PC-9 (cell line): ENCODE data around the gene CDC42BPG. TPM values are rescaled to one million over a fixed set of nuclear protein-coding genes. Genes with fewer than 3 reads are reported as not detected.

Experiments
- BruUV-seq: library from RNA; stranded (reverse); fragments of 400-500 nt; replicated peaks from 2 replicates; lab custom pipeline; 2021; lab: Mats Ljungman, UMichigan
- CTCF ChIA-PET: fragments of 300-600 bp; sonication (Branson Sonifier 250); formaldehyde crosslinking; loops from one replicate; lab custom pipeline; 2022; ENCODE audit warnings: antibody characterized with exemption; lab: Charles Lee
- POLR2A ChIA-PET: fragments of 300-600 bp; sonication (Branson Sonifier 250); formaldehyde crosslinking; loops from one replicate; lab custom pipeline; 2022; ENCODE audit warnings: antibody characterized with exemption; ENCODE audit not compliant: unreplicated experiment; lab: Charles Lee
- DNase-seq, 2 experiments: peaks; one replicate each; pipeline versions ENCODE4 v3.0.0 to v3.0.0-alpha.2; 2015 to 2022; ENCODE audit warnings: mixed read lengths in 1 of 2
- H2AFZ ChIP-seq: fragments of 200-600 bp; sonication (generic); 2 replicates; pipeline ENCODE4 v1.8.1; 2017; ENCODE audit warnings: antibody characterized with exemption
- H3F3A ChIP-seq: fragments of 200-600 bp; sonication (generic); 2 replicates; pipeline ENCODE4 v1.8.1; 2017; ENCODE audit warnings: antibody characterized with exemption, mild to moderate bottlenecking, low read depth; ENCODE audit not compliant: insufficient read depth
- H3K27ac ChIP-seq: fragments of 200-600 bp; sonication (generic); 2 replicates; pipeline ENCODE4 v1.6.1; 2016; ENCODE audit warnings: mixed run types
- H3K27me3 ChIP-seq: fragments of 200-600 bp; sonication (generic); 2 replicates; pipeline ENCODE4 v1.6.1; 2016; ENCODE audit warnings: low read depth, mixed run types; ENCODE audit not compliant: insufficient read depth
- H3K36me3 ChIP-seq: fragments of 200-600 bp; sonication (generic); 2 replicates; pipeline ENCODE4 v1.6.1; 2016; ENCODE audit warnings: low read depth, mixed run types
- H3K4me1 ChIP-seq: fragments of 200-600 bp; sonication (generic); replicated peaks from 2 replicates; pipeline ENCODE4 v1.6.1; 2016; ENCODE audit warnings: mixed run types; ENCODE audit not compliant: insufficient read depth
- H3K4me2 ChIP-seq: fragments of 200-600 bp; sonication (generic); 2 replicates; pipeline ENCODE4 v1.6.1; 2017; ENCODE audit warnings: mixed run types
- H3K4me3 ChIP-seq: fragments of 200-600 bp; sonication (generic); 2 replicates; pipeline ENCODE4 v1.6.1; 2016; ENCODE audit warnings: mixed run types
- H3K79me2 ChIP-seq: fragments of 200-600 bp; sonication (generic); 2 replicates; pipeline ENCODE4 v1.6.1; 2017; ENCODE audit warnings: low read depth, mixed run types
- H3K9me2 ChIP-seq: fragments of 200-600 bp; sonication (generic); 2 replicates; pipeline ENCODE4 v1.8.1; 2017; ENCODE audit warnings: mild to moderate bottlenecking; ENCODE audit not compliant: insufficient read depth
- H3K9me3 ChIP-seq: fragments of 200-600 bp; sonication (generic); 2 replicates; pipeline ENCODE4 v1.8.1; 2016; ENCODE audit warnings: low read depth; ENCODE audit not compliant: insufficient read depth
- H4K20me1 ChIP-seq: fragments of 200-600 bp; sonication (generic); 2 replicates; pipeline ENCODE4 v1.8.1; 2017; ENCODE audit not compliant: insufficient read depth
- CTCF ChIP-seq: fragments of 200-600 bp; sonication (generic); conservative IDR thresholded peaks from 2 replicates; pipeline ENCODE4 v1.6.1; 2017; ENCODE audit warnings: mixed run types, antibody characterized with exemption, mild to moderate bottlenecking, moderate library complexity
- EZH2 ChIP-seq: fragments of 200-600 bp; sonication (generic); IDR thresholded peaks from 2 replicates; pipeline ENCODE4 v1.8.0; 2017; ENCODE audit warnings: antibody characterized with exemption, low read depth
- intact Hi-C: fragments of 100-400 bp; cut with micrococcal nuclease; formaldehyde crosslinking; loops from one replicate; pipeline ENCODE4 v1.10.0; 2022; ENCODE audit not compliant: unreplicated experiment
- total RNA-seq: library from RNA; stranded (reverse); gene quantifications from 2 replicates; pipeline ENCODE4 v1.2.3, GENCODE V29; 2021

Gene CDC42BPG
- total RNA-seq, 1 experiment from 2014 or later, result 31.3 TPM

- BruUV-seq, result no TSS peak
- POLR2A ChIA-PET, result no interaction called here
- intact Hi-C loops, result loop anchor here (10.0 kb wide), 1 partner anchor 470 kb away; no protein-coding TSS in a partner anchor
These were observed 59.5 kb downstream of the CDC42BPG start for GRCh38 chr11:64784813-64785581.

GRCh38 chr11:64778473-64779298 lies 65.8 kb downstream of the CDC42BPG start, which contains the start of gene SF1:
TSS of gene SF1 (minus strand) at chr11:64778542. CDS start at chr11:64778392, 150 bp downstream.
- peaks cover 39% of the 10 kb centered on the region for H4K20me1 ChIP-seq
- BruUV-seq, result no TSS peak
- H2AFZ ChIP-seq, result peak within 1 kb of the TSS; percentile 83
- no peaks in the 10 kb centered on the region for H3K27me3 ChIP-seq
- H3K4me3 ChIP-seq, result peak within 1 kb of the TSS; percentile 98
- H3K27ac ChIP-seq, result peak within 1 kb of the TSS; percentile 86
- peaks cover 68% of the 10 kb centered on the region for H3F3A ChIP-seq
- intact Hi-C loops, result loop anchor here (1.0 to 10.0 kb wide), 5 partner anchors 32 to 420 kb away; partner anchors contain the start of genes ARL2, MEN1, RPS6KA4 and ZNHIT2
- peaks cover 39% of the 10 kb centered on the region for H3K79me2 ChIP-seq
- H3K4me2 ChIP-seq, result peak within 1 kb of the TSS; percentile 98
- H3K36me3 ChIP-seq, result peaks cover 41% of the 10 kb centered on the region
- H3K9me3 ChIP-seq, result no peaks in the 10 kb centered on the region
- CTCF ChIA-PET, result interaction anchor here (0.6 to 1.0 kb wide), 8 partner anchors 10 to 1612 kb away, joined by 3 to 15 read pairs (median 3); partner anchors contain the start of genes CDC42BPG and PPP2R5B
- POLR2A ChIA-PET, result interaction anchor here (0.5 to 1.4 kb wide), 27 partner anchors 16 to 1112 kb away, joined by 3 to 19 read pairs (median 6); partner anchors contain the start of genes CCDC85B, CFL1, MAP4K2 and NEAT1
- H3K9me2 ChIP-seq, result no peaks in the 10 kb centered on the region
- TF ChIP-seq CTCF (0 out of 2 replicates have a peak, but pooled peaks have one; percentile 2), EZH2 (no peak)
- DNase-seq, result peak; percentile 100
- peaks cover 26% of the 10 kb centered on the region for H3K4me1 ChIP-seq

More at GRCh38 chr11:64784813-64785581, 59.5 kb downstream of the CDC42BPG start:
- H4K20me1 ChIP-seq, result no peaks in the 10 kb centered on the region
- no peaks in the 10 kb centered on the region for H3K27me3 ChIP-seq
- no peak overlapping the region for H3K27ac ChIP-seq
- peaks cover 29% of the 10 kb centered on the region for H3F3A ChIP-seq
- no peaks in the 10 kb centered on the region for H3K9me2 ChIP-seq
- no peak for DNase-seq
- peaks cover 6% of the 10 kb centered on the region for H3K4me1 ChIP-seq
- H3K4me3 ChIP-seq, result no peak overlapping the region
- no peaks in the 10 kb centered on the region for H3K9me3 ChIP-seq
- TF ChIP-seq CTCF (no peak), EZH2 (no peak)
- H2AFZ ChIP-seq, result no peak overlapping the region
- H3K4me2 ChIP-seq, result no peak overlapping the region
- no peaks in the 10 kb centered on the region for H3K79me2 ChIP-seq
- 0 out of 2 replicates have a peak, but pooled peaks cover 4% of the 10 kb centered on the region for H3K36me3 ChIP-seq
- CTCF ChIA-PET, result no interaction called here

GRCh38 chr11:64778223-64778472 lies 66.3 kb downstream of the CDC42BPG start:
- peak overlapping the region; percentile 54 for H3K4me2 ChIP-seq
- H3K9me3 ChIP-seq, result no peaks in the 10 kb centered on the region
- TF ChIP-seq EZH2 (no peak), CTCF (no peak)
- H3K4me3 ChIP-seq, result peak overlapping the region; percentile 72; the same call in 1 of the 2 replicates
- peaks cover 26% of the 10 kb centered on the region for H3K4me1 ChIP-seq
- intact Hi-C loops, result loop anchor here (1.0 to 10.0 kb wide), 5 partner anchors 33 to 419 kb away; partner anchors contain the start of genes ARL2, MEN1, RPS6KA4 and ZNHIT2
- H2AFZ ChIP-seq, result no peak overlapping the region
- DNase-seq, result no peak
- POLR2A ChIA-PET, result interaction anchor here (0.5 to 1.4 kb wide), 14 partner anchors 25 to 1112 kb away, joined by 3 to 17 read pairs (median 8); partner anchors contain the start of genes CCDC85B, CFL1, MAP4K2 and NEAT1
- peak overlapping the region; percentile 86 for H3K27ac ChIP-seq
- H3F3A ChIP-seq, result peaks cover 73% of the 10 kb centered on the region
- no peaks in the 10 kb centered on the region for H3K9me2 ChIP-seq
- no peaks in the 10 kb centered on the region for H3K27me3 ChIP-seq
- H4K20me1 ChIP-seq, result peaks cover 44% of the 10 kb centered on the region
- BruUV-seq, result no TSS peak
- peaks cover 46% of the 10 kb centered on the region for H3K36me3 ChIP-seq
- CTCF ChIA-PET, result interaction anchor here (0.6 to 0.9 kb wide), 5 partner anchors 10 to 1612 kb away, joined by 3 to 15 read pairs (median 4); partner anchors contain the start of gene PPP2R5B
- peaks cover 44% of the 10 kb centered on the region for H3K79me2 ChIP-seq
